A673 (cell line): ENCODE measurements around the gene GAMT. TPM values are rescaled to one million over a fixed set of nuclear protein-coding genes. Genes with fewer than 3 reads are reported as not detected.

ENCODE experiments used
- BruUV-seq: library from RNA; stranded (reverse); fragments of 400-500 nt; replicated peaks from 2 replicates; lab custom pipeline; 2021; lab: Mats Ljungman, UMichigan
- CTCF ChIA-PET: fragments of 300-600 bp; sonication (Branson Sonifier 250); formaldehyde crosslinking; loops from one replicate; lab custom pipeline; 2022; ENCODE audit warnings: antibody characterized with exemption; lab: Charles Lee
- POLR2A ChIA-PET: fragments of 300-600 bp; sonication (Branson Sonifier 250); formaldehyde crosslinking; loops from one replicate; lab custom pipeline; 2022; ENCODE audit warnings: antibody characterized with exemption; ENCODE audit not compliant: low non-redundant PET; lab: Charles Lee
- DNase-seq: peaks from one replicate; pipeline ENCODE4 v3.0.0-alpha.2; 2015; ENCODE audit warnings: low spot score
- H3K27ac ChIP-seq: fragments of 200-600 bp; sonication (generic); 2 replicates; pipeline ENCODE4 v1.5.1; 2016; ENCODE audit warnings: mixed run types, low read depth, mild to moderate bottlenecking, mixed read lengths, antibody characterized with exemption, low read length; ENCODE audit not compliant: poor library complexity, severe bottlenecking
- H3K27me3 ChIP-seq: fragments of 200-600 bp; sonication (generic); replicated peaks from 2 replicates; pipeline ENCODE4 v1.6.1; 2017; ENCODE audit warnings: mixed run types, low read depth, mild to moderate bottlenecking, mixed read lengths, antibody characterized with exemption, low read length; ENCODE audit not compliant: insufficient read depth, poor library complexity
- H3K36me3 ChIP-seq: fragments of 200-600 bp; sonication (generic); 2 replicates; pipeline ENCODE4 v1.6.1; 2016; ENCODE audit warnings: mixed run types, mild to moderate bottlenecking, mixed read lengths, antibody characterized with exemption, low read length; ENCODE audit not compliant: insufficient read depth, poor library complexity, severe bottlenecking
- H3K4me1 ChIP-seq: fragments of 200-600 bp; sonication (generic); 2 replicates; pipeline ENCODE4 v1.6.1; 2017; ENCODE audit warnings: mixed run types, mild to moderate bottlenecking, mixed read lengths, antibody characterized with exemption, low read length; ENCODE audit not compliant: insufficient read depth, poor library complexity, severe bottlenecking
- H3K4me3 ChIP-seq: fragments of 200-600 bp; sonication (generic); 2 replicates; pipeline ENCODE4 v1.5.1; 2016; ENCODE audit warnings: low read depth, mixed run types, mild to moderate bottlenecking, mixed read lengths, low read length; ENCODE audit not compliant: poor library complexity, severe bottlenecking
- H3K9me3 ChIP-seq: fragments of 200-600 bp; sonication (generic); 2 replicates; pipeline ENCODE4 v1.6.1; 2016; ENCODE audit warnings: mixed run types, low read depth, mild to moderate bottlenecking, mixed read lengths, antibody characterized with exemption, low read length; ENCODE audit not compliant: poor library complexity, severe bottlenecking
- EZH2 ChIP-seq: fragments of 200-600 bp; sonication (generic); IDR thresholded peaks from 2 replicates; pipeline ENCODE4 v1.6.1; 2017; ENCODE audit warnings: borderline replicate concordance, low read depth, mild to moderate bottlenecking, mixed read lengths, antibody characterized with exemption, low read length; ENCODE audit not compliant: poor library complexity, severe bottlenecking
- intact Hi-C: fragments of 100-400 bp; cut with micrococcal nuclease; formaldehyde crosslinking; loops from one replicate; pipeline ENCODE4 v1.10.0; 2022; ENCODE audit not compliant: unreplicated experiment
- total RNA-seq: library from RNA; stranded (reverse); gene quantifications from 2 replicates; pipeline ENCODE4 v1.2.3, GENCODE V29; 2021
- TF ChIP-seq, protein P1 (sequence below): fragments of 300-800, 200-600 bp; sonication (generic); conservative IDR thresholded peaks from 2 replicates; pipeline ENCODE4 v1.5.1; 2017; ENCODE audit warnings: low read depth, mild to moderate bottlenecking, antibody characterized with exemption, low read length, moderate library complexity, mixed read lengths

The GAMT gene
- total RNA-seq, 1 experiment from 2014 or later, result 18.8 TPM

DNA sequence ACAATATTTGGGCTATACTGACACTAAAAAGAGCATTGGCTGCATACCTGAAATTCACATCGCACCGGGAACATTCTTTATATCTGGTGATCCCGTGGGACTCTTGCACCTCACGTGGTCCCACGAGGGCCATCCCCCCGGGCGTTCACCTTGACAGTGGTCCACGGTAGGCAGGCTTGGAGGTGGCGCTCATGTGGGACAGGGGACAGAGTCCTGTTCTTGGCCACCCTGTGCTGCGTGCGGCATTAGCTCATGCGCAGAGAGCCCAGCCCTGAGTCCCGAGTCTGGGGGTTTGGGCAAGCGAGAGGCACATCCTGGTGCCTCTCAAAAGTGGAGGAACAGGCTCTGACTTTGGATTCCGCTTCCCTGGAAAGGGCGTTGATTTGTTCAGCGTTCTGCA is 7.5 kb downstream of the GAMT start:
- DNase-seq, result no peak
- CTCF ChIA-PET, result no interaction called here
- no peaks in the 10 kb centered on the region for H3K27me3 ChIP-seq
- TF ChIP-seq, protein P1, sequence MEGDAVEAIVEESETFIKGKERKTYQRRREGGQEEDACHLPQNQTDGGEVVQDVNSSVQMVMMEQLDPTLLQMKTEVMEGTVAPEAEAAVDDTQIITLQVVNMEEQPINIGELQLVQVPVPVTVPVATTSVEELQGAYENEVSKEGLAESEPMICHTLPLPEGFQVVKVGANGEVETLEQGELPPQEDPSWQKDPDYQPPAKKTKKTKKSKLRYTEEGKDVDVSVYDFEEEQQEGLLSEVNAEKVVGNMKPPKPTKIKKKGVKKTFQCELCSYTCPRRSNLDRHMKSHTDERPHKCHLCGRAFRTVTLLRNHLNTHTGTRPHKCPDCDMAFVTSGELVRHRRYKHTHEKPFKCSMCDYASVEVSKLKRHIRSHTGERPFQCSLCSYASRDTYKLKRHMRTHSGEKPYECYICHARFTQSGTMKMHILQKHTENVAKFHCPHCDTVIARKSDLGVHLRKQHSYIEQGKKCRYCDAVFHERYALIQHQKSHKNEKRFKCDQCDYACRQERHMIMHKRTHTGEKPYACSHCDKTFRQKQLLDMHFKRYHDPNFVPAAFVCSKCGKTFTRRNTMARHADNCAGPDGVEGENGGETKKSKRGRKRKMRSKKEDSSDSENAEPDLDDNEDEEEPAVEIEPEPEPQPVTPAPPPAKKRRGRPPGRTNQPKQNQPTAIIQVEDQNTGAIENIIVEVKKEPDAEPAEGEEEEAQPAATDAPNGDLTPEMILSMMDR, result no peak
- TF ChIP-seq EZH2, result no peak
- BruUV-seq, result no TSS peak
- no peak overlapping the region for H3K4me3 ChIP-seq
- intact Hi-C loops, result no loop called here
- H3K27ac ChIP-seq, result no peak overlapping the region
- POLR2A ChIA-PET, result no interaction called here
- peaks cover 24% of the 10 kb centered on the region for H3K4me1 ChIP-seq
- peaks cover 11% of the 10 kb centered on the region for H3K36me3 ChIP-seq
- H3K9me3 ChIP-seq, result no peaks in the 10 kb centered on the region

DNA sequence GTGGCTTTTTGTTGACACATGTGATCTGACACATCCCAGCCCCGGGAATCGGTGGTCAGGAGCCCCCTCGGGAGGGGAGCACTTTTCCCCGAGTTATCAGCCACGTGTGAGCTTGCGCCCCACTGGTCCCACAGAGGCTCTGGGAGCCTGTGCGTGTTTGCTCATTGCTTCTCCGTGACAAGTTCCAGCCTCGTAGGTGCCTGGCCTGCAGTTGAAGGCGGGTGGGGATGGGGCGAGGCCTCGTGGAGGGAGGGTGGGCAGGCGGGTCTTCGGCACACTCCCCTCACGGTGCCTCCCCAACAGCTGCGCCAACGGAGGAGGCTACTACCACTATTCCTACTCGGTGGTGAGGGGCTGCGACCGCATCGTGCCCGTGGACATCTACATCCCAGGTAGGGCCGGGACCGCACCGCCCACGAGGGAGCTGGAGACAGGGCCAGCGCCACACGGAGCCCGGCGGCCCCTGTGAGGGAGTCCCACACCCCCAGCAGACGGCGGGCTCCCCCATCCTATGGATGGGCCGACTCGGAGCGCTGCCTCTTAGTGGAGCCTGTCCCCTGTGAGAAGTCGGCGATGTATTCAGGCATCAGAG is 8.3 kb downstream of the GAMT start:
- no TSS peak for BruUV-seq
- TF ChIP-seq, protein P1, result no peak
- no peak for TF ChIP-seq EZH2
- H3K27ac ChIP-seq, result no peak overlapping the region
- POLR2A ChIA-PET, result no interaction called here
- H3K36me3 ChIP-seq, result peaks cover 17% of the 10 kb centered on the region
- no peaks in the 10 kb centered on the region for H3K27me3 ChIP-seq
- no peaks in the 10 kb centered on the region for H3K9me3 ChIP-seq
- DNase-seq, result no peak
- CTCF ChIA-PET, result no interaction called here
- H3K4me1 ChIP-seq, result peaks cover 24% of the 10 kb centered on the region
- no peak overlapping the region for H3K4me3 ChIP-seq
- intact Hi-C loops, result no loop called here

DNA sequence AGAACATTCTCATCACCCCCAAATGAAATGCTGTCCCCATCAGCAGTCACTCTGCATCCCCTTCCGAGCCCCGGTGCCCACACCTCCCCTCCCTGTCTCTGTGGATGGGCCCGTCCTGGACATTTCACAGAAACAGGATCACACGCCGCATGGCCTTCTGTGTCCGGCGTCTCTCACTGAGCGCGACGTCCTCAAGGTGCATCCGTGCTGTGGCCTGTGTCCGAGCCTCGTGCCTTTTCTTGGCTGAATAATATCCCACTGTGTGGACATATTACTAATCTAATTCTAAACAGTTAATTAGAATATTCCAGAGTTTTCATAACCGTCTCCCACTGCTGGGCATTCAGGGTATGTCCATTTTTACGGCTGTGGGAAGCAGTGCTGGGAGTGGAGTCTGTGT is 8.9 kb downstream of the GAMT start:
- no peak for DNase-seq
- intact Hi-C loops, result no loop called here
- H3K36me3 ChIP-seq, result peaks cover 17% of the 10 kb centered on the region
- H3K27me3 ChIP-seq, result no peaks in the 10 kb centered on the region
- H3K9me3 ChIP-seq, result no peaks in the 10 kb centered on the region
- ChIA-PET CTCF (no interaction called here), POLR2A (no interaction called here)
- no peak for TF ChIP-seq EZH2
- TF ChIP-seq, protein P1, result no peak
- no peak overlapping the region for H3K27ac ChIP-seq
- BruUV-seq, result no TSS peak
- H3K4me1 ChIP-seq, result peaks cover 24% of the 10 kb centered on the region
- no peak overlapping the region for H3K4me3 ChIP-seq
